HEK293 (cell line): Measurements from ENCODE around the gene AQP3.

Experiments
- CTCF ChIA-PET: fragments of 350-600 bp; formaldehyde crosslinking; extraction: SDS; loops from one replicate; lab custom pipeline; 2021; ENCODE audit warnings: antibody characterized with exemption; lab: Yijun Ruan, JAX
- POLR2A ChIA-PET: fragments of 300-600 bp; formaldehyde crosslinking; extraction: SDS; loops from one replicate; lab custom pipeline; 2020; ENCODE audit warnings: antibody characterized with exemption, inconsistent platforms; lab: Yijun Ruan, JAX
- H3K27ac ChIP-seq: fragments of 200-500 bp; sonication (Bioruptor generic); 2 replicates; pipeline ENCODE4 v1.5.1; 2014; ENCODE audit warnings: low read depth, low read length, control low read depth, inconsistent platforms; ENCODE audit errors: extremely low read depth
- H3K36me3 ChIP-seq, 2 experiments: fragments of 200-500 bp in 1 of 2; sonication (Bioruptor generic) in 1 of 2; 1 replicate in 1 of 2; 2 replicates in 1 of 2; pipeline ENCODE4 v1.5.1; 2014 to 2017; ENCODE audit warnings: inconsistent platforms in 2 of 2, low read length in 2 of 2; ENCODE audit not compliant: control insufficient read depth in 2 of 2, insufficient read depth in 1 of 2
- H3K4me1 ChIP-seq: fragments of 200-500 bp; sonication (Bioruptor generic); 2 replicates; pipeline ENCODE4 v1.5.1; 2014; ENCODE audit warnings: mild to moderate bottlenecking, low read length, inconsistent platforms; ENCODE audit not compliant: control insufficient read depth, insufficient read depth
- H3K4me3 ChIP-seq: 2 replicates; pipeline ENCODE4 v1.5.1; 2011; ENCODE audit warnings: low read depth, mild to moderate bottlenecking, control low read depth, low read length, moderate library complexity
- H3K9me3 ChIP-seq: fragments of 200-500 bp; sonication (Bioruptor generic); 2 replicates; pipeline ENCODE4 v1.5.1; 2014; ENCODE audit warnings: low read depth, low read length, inconsistent platforms; ENCODE audit not compliant: control insufficient read depth, insufficient read depth
- HOXD13 ChIP-seq: sonication (generic); formaldehyde crosslinking; IDR thresholded peaks from 2 replicates; pipeline ENCODE4 v1.8.0; 2022; ENCODE audit warnings: missing genetic modification reagents, borderline replicate concordance
- RBAK ChIP-seq: fragments of 450-650 bp; formaldehyde crosslinking; IDR thresholded peaks from 2 replicates; pipeline ENCODE4 v1.5.1; 2016; ENCODE audit warnings: missing biosample characterization, missing genetic modification characterization
- ZBTB7A ChIP-seq: fragments of 450-650 bp; formaldehyde crosslinking; IDR thresholded peaks from 2 replicates; pipeline ENCODE4 v1.5.1; 2016; ENCODE audit warnings: low read depth, missing biosample characterization, missing genetic modification characterization
- ZFP3 ChIP-seq: fragments of 450-650 bp; formaldehyde crosslinking; IDR thresholded peaks from 2 replicates; pipeline ENCODE4 v1.5.1; 2016; ENCODE audit warnings: low read depth, missing biosample characterization, missing genetic modification characterization
- ZFP37 ChIP-seq: fragments of 450-650 bp; formaldehyde crosslinking; IDR thresholded peaks from 2 replicates; pipeline ENCODE4 v1.5.1; 2016; ENCODE audit warnings: missing biosample characterization, missing genetic modification characterization
- ZNF114 ChIP-seq: fragments of 450-650 bp; formaldehyde crosslinking; IDR thresholded peaks from 2 replicates; pipeline ENCODE4 v1.5.0; 2017; ENCODE audit warnings: missing biosample characterization, missing genetic modification characterization
- ZNF155 ChIP-seq: fragments of 450-650 bp; formaldehyde crosslinking; IDR thresholded peaks from 2 replicates; pipeline ENCODE4 v1.5.1; 2016; ENCODE audit warnings: missing biosample characterization, missing genetic modification characterization
- ZNF18 ChIP-seq: fragments of 450-650 bp; formaldehyde crosslinking; IDR thresholded peaks from 2 replicates; pipeline ENCODE4 v1.5.1; 2016; ENCODE audit warnings: missing biosample characterization, missing genetic modification characterization
- ZNF2 ChIP-seq: fragments of 450-650 bp; formaldehyde crosslinking; IDR thresholded peaks from 2 replicates; pipeline ENCODE4 v1.5.1; 2016; ENCODE audit warnings: missing biosample characterization, missing genetic modification characterization
- ZNF292 ChIP-seq: fragments of 450-650 bp; formaldehyde crosslinking; IDR thresholded peaks from 2 replicates; pipeline ENCODE4 v1.5.1; 2016; ENCODE audit warnings: low read depth, missing biosample characterization, missing genetic modification characterization, borderline replicate concordance
- ZNF37A ChIP-seq: fragments of 450-650 bp; IDR thresholded peaks from 2 replicates; pipeline ENCODE4 v1.5.1; 2018; ENCODE audit warnings: missing biosample characterization, missing genetic modification characterization
- ZNF394 ChIP-seq: fragments of 450-650 bp; formaldehyde crosslinking; IDR thresholded peaks from 2 replicates; pipeline ENCODE4 v1.5.1; 2016; ENCODE audit warnings: missing biosample characterization, missing genetic modification characterization, mild to moderate bottlenecking, moderate library complexity, borderline replicate concordance
- ZNF510 ChIP-seq: fragments of 450-650 bp; formaldehyde crosslinking; IDR thresholded peaks from 2 replicates; pipeline ENCODE4 v1.5.1; 2018; ENCODE audit warnings: mild to moderate bottlenecking, missing genetic modification characterization, missing biosample characterization; ENCODE audit not compliant: insufficient replicate concordance
- ZNF530 ChIP-seq: fragments of 450-650 bp; formaldehyde crosslinking; IDR thresholded peaks from 2 replicates; pipeline ENCODE4 v1.5.1; 2016; ENCODE audit warnings: low read depth, missing biosample characterization, missing genetic modification characterization
- ZNF623 ChIP-seq: fragments of 450-650 bp; formaldehyde crosslinking; IDR thresholded peaks from 2 replicates; pipeline ENCODE4 v1.5.1; 2016; ENCODE audit warnings: missing biosample characterization, missing genetic modification characterization
- ZNF629 ChIP-seq: fragments of 450-650 bp; formaldehyde crosslinking; IDR thresholded peaks from 2 replicates; pipeline ENCODE4 v1.5.1; 2017; ENCODE audit warnings: missing biosample characterization, missing genetic modification characterization
- ZNF677 ChIP-seq: fragments of 450-650 bp; IDR thresholded peaks from 2 replicates; pipeline ENCODE4 v1.5.0; 2018; ENCODE audit warnings: missing biosample characterization, mild to moderate bottlenecking, missing genetic modification characterization, moderate library complexity
- ZNF747 ChIP-seq: fragments of 450-650 bp; formaldehyde crosslinking; IDR thresholded peaks from 2 replicates; pipeline ENCODE4 v1.5.1; 2016; ENCODE audit warnings: missing biosample characterization, missing genetic modification characterization
- ZNF792 ChIP-seq: fragments of 450-650 bp; formaldehyde crosslinking; IDR thresholded peaks from 2 replicates; pipeline ENCODE4 v1.5.1; 2016; ENCODE audit warnings: missing biosample characterization, missing genetic modification characterization
- ZSCAN16 ChIP-seq: fragments of 450-650 bp; formaldehyde crosslinking; IDR thresholded peaks from 2 replicates; pipeline ENCODE4 v1.5.1; 2016; ENCODE audit warnings: missing biosample characterization, missing genetic modification characterization
- ZSCAN18 ChIP-seq: fragments of 450-650 bp; formaldehyde crosslinking; IDR thresholded peaks from 2 replicates; pipeline ENCODE4 v1.5.1; 2016; ENCODE audit warnings: missing biosample characterization, missing genetic modification characterization
- TF ChIP-seq, protein P1 (sequence below): fragments of 450-650 bp; formaldehyde crosslinking; IDR thresholded peaks from 2 replicates; pipeline ENCODE4 v1.5.1; 2017; ENCODE audit warnings: missing biosample characterization, missing genetic modification characterization
- TF ChIP-seq, protein P2 (sequence below): fragments of 450-650 bp; formaldehyde crosslinking; IDR thresholded peaks from 2 replicates; pipeline ENCODE4 v1.5.1; 2016; ENCODE audit warnings: missing biosample characterization, missing genetic modification characterization
- TF ChIP-seq, protein P3 (sequence below): fragments of 450-650 bp; formaldehyde crosslinking; IDR thresholded peaks from 2 replicates; pipeline ENCODE4 v1.5.1; 2017; ENCODE audit warnings: missing biosample characterization, missing genetic modification characterization

AQP3 gene

GRCh38 chr9:33468215-33468730, 20.9 kb upstream of the AQP3 start:
- Histone ChIP-seq H3K27ac (no peak overlapping the region), H3K4me3 (no peak overlapping the region)
- POLR2A ChIA-PET: interaction anchor here (0.6 to 3.3 kb wide), 2 partner anchors 14 to 65 kb away, joined by 3 to 9 read pairs; no protein-coding TSS in a partner anchor

DNA sequence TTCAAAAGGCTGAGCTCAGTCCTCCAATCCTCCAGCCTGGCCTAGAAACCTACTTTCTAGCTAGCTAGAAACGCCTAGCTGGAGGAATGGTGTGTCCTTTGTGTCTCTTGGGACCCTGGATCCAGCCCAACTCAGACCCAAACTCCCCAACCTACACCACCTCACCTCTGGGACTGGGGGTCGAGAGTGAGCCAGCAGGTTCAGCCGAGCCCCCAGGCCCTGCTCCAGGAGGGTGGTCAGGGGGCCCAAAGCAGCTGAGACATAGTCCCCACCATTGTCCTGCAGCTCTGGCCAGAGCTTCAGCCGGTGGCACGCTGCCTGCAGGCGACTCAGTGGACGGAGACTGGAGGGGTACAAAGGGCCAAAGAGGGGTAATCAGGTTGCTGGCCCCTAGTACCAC, 20.1 kb upstream of the AQP3 start:
- H3K36me3 ChIP-seq: peaks cover 8 to 96% of the 10 kb centered on the region in 2 experiments

More at GRCh38 chr9:33468215-33468730, 20.9 kb upstream of the AQP3 start:
- H3K36me3 ChIP-seq: peaks cover 8 to 89% of the 10 kb centered on the region in 2 experiments
- TF ChIP-seq ZFP3 (tag by site-specific recombination) (no peak), ZNF114 (no peak), ZFP37 (tag by site-specific recombination) (no peak), ZNF530 (no peak), ZSCAN16 (tag by site-specific recombination) (no peak), ZNF155 (no peak), ZNF747 (tag by site-specific recombination) (no peak), ZBTB7A (no peak), ZSCAN18 (no peak), ZNF394 (no peak)
- CTCF ChIA-PET: interaction anchor here (0.6 to 10.4 kb wide), 9 partner anchors 9 to 153 kb away, joined by 3 to 176 read pairs (median 12); partner anchors contain the start of genes AQP3 and AQP7
- H3K9me3 ChIP-seq: no peaks in the 10 kb centered on the region
- no peaks in the 10 kb centered on the region for H3K4me1 ChIP-seq

More for the DNA sequence above, 20.1 kb upstream of the AQP3 start:
- no peak overlapping the region for H3K27ac ChIP-seq
- TF ChIP-seq, protein P1, sequence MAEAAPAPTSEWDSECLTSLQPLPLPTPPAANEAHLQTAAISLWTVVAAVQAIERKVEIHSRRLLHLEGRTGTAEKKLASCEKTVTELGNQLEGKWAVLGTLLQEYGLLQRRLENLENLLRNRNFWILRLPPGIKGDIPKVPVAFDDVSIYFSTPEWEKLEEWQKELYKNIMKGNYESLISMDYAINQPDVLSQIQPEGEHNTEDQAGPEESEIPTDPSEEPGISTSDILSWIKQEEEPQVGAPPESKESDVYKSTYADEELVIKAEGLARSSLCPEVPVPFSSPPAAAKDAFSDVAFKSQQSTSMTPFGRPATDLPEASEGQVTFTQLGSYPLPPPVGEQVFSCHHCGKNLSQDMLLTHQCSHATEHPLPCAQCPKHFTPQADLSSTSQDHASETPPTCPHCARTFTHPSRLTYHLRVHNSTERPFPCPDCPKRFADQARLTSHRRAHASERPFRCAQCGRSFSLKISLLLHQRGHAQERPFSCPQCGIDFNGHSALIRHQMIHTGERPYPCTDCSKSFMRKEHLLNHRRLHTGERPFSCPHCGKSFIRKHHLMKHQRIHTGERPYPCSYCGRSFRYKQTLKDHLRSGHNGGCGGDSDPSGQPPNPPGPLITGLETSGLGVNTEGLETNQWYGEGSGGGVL: no peak
- TF ChIP-seq ZNF623 (tag by site-specific recombination) (no peak), ZNF292 (tag by site-specific recombination) (no peak), ZNF629 (tag by site-specific recombination) (no peak), ZNF155 (no peak), ZNF792 (no peak), ZNF37A (no peak), ZNF677 (tag by site-specific recombination) (no peak), ZNF510 (no peak), HOXD13 (CRISPR knock-in tag) (no peak), ZNF18 (tag by site-specific recombination) (no peak), RBAK (tag by site-specific recombination) (no peak), ZNF2 (tag by site-specific recombination) (no peak)
- TF ChIP-seq, protein P2, sequence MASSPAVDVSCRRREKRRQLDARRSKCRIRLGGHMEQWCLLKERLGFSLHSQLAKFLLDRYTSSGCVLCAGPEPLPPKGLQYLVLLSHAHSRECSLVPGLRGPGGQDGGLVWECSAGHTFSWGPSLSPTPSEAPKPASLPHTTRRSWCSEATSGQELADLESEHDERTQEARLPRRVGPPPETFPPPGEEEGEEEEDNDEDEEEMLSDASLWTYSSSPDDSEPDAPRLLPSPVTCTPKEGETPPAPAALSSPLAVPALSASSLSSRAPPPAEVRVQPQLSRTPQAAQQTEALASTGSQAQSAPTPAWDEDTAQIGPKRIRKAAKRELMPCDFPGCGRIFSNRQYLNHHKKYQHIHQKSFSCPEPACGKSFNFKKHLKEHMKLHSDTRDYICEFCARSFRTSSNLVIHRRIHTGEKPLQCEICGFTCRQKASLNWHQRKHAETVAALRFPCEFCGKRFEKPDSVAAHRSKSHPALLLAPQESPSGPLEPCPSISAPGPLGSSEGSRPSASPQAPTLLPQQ (tag by site-specific recombination): no peak
- TF ChIP-seq, protein P3, sequence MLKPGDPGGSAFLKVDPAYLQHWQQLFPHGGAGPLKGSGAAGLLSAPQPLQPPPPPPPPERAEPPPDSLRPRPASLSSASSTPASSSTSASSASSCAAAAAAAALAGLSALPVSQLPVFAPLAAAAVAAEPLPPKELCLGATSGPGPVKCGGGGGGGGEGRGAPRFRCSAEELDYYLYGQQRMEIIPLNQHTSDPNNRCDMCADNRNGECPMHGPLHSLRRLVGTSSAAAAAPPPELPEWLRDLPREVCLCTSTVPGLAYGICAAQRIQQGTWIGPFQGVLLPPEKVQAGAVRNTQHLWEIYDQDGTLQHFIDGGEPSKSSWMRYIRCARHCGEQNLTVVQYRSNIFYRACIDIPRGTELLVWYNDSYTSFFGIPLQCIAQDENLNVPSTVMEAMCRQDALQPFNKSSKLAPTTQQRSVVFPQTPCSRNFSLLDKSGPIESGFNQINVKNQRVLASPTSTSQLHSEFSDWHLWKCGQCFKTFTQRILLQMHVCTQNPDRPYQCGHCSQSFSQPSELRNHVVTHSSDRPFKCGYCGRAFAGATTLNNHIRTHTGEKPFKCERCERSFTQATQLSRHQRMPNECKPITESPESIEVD (tag by site-specific recombination): no peak
- H3K9me3 ChIP-seq: no peaks in the 10 kb centered on the region
- ChIA-PET CTCF (interaction anchor here (0.6 to 10.4 kb wide), 21 partner anchors 9 to 180 kb away, joined by 3 to 176 read pairs (median 8); partner anchors contain the start of genes ANKRD18B, AQP3 and AQP7), POLR2A (interaction anchor here (1.4 to 3.3 kb wide), 2 partner anchors 8 to 64 kb away, joined by 3 to 9 read pairs; no protein-coding TSS in a partner anchor)
- H3K4me3 ChIP-seq: no peak overlapping the region
- H3K4me1 ChIP-seq: no peaks in the 10 kb centered on the region
